Calu3 (cell line): ENCODE results near the gene TMEM72. TPM values are rescaled to one million over a fixed set of nuclear protein-coding genes. Genes with fewer than 3 reads are reported as not detected.

Experiments
- BruUV-seq: library from RNA; stranded (reverse); fragments of 400-500 nt; replicated peaks from 2 replicates; lab custom pipeline; 2021; lab: Mats Ljungman, UMichigan
- CTCF ChIA-PET: fragments of 300-600 bp; sonication (Branson Sonifier 250); formaldehyde crosslinking; loops from one replicate; lab custom pipeline; 2022; ENCODE audit warnings: antibody characterized with exemption; lab: Charles Lee
- DNase-seq: peaks from one replicate; pipeline ENCODE4 v3.0.0; 2022
- H3K27ac Mint-ChIP-seq: one replicate; pipeline ENCODE4 v1.8.0; 2022; ENCODE audit warnings: mixed read lengths; ENCODE audit not compliant: unreplicated experiment
- H3K27me3 Mint-ChIP-seq: one replicate; pipeline ENCODE4 v1.8.0; 2022; ENCODE audit warnings: mixed read lengths; ENCODE audit not compliant: unreplicated experiment
- H3K36me3 Mint-ChIP-seq: one replicate; pipeline ENCODE4 v1.8.0; 2022; ENCODE audit warnings: mild to moderate bottlenecking, moderate library complexity, mixed read lengths; ENCODE audit not compliant: insufficient read depth, unreplicated experiment
- H3K4me1 Mint-ChIP-seq: one replicate; pipeline ENCODE4 v1.8.0; 2022; ENCODE audit warnings: mild to moderate bottlenecking, low read depth, mixed read lengths; ENCODE audit not compliant: unreplicated experiment
- H3K4me3 Mint-ChIP-seq: one replicate; pipeline ENCODE4 v1.8.0; 2022; ENCODE audit warnings: mild to moderate bottlenecking, low read depth, moderate library complexity, mixed read lengths; ENCODE audit not compliant: unreplicated experiment
- H3K9me3 Mint-ChIP-seq: one replicate; pipeline ENCODE4 v1.8.0; 2022; ENCODE audit warnings: low read depth, mixed read lengths; ENCODE audit not compliant: unreplicated experiment
- CTCF ChIP-seq: fragments of 200-600 bp; IDR thresholded peaks from one replicate; pipeline ENCODE4 v1.8.0; 2022; ENCODE audit warnings: antibody characterized with exemption; ENCODE audit not compliant: unreplicated experiment
- intact Hi-C: fragments of 100-400 bp; cut with micrococcal nuclease; formaldehyde crosslinking; loops from one replicate; pipeline ENCODE4 v1.10.0; 2022; ENCODE audit not compliant: unreplicated experiment
- total RNA-seq: library from RNA; stranded (reverse); gene quantifications from 2 replicates; pipeline ENCODE4 v1.2.3, GENCODE V29; 2022

Gene TMEM72
- total RNA-seq, 1 experiment from 2014 or later = not detected

- DNase-seq = peak; percentile 25
- CTCF ChIA-PET = interaction anchor here (1.4 to 1.5 kb wide), 2 partner anchors 19 to 28 kb away, joined by 3 to 9 read pairs; no protein-coding TSS in a partner anchor
These were observed 36.4 kb downstream of the TMEM72 start for GRCh38 chr10:44947371-44948152.

GRCh38 chr10:44948642-44949041 lies 37.5 kb downstream of the TMEM72 start:
- no TSS peak for BruUV-seq
- Mint-ChIP-seq H3K27ac (no peak overlapping the region), H3K27me3 (no peaks in the 10 kb centered on the region), H3K36me3 (peaks cover 5% of the 10 kb centered on the region), H3K4me1 (peaks cover 27% of the 10 kb centered on the region), H3K4me3 (no peak overlapping the region), H3K9me3 (peaks cover 11% of the 10 kb centered on the region)
- CTCF ChIA-PET = interaction anchor here (1.4 kb wide), 1 partner anchor 27 kb away, joined by 9 read pairs; no protein-coding TSS in a partner anchor
- no peak for DNase-seq
- TF ChIP-seq CTCF = no peak
- intact Hi-C loops = no loop called here

More at GRCh38 chr10:44947371-44948152, 36.4 kb downstream of the TMEM72 start:
- Mint-ChIP-seq H3K27ac (no peak overlapping the region), H3K27me3 (no peaks in the 10 kb centered on the region), H3K9me3 (peaks cover 15% of the 10 kb centered on the region), H3K36me3 (peaks cover 5% of the 10 kb centered on the region), H3K4me1 (peaks cover 27% of the 10 kb centered on the region), H3K4me3 (no peak overlapping the region)
- no peak for TF ChIP-seq CTCF
- BruUV-seq = no TSS peak
- intact Hi-C loops = no loop called here

DNA sequence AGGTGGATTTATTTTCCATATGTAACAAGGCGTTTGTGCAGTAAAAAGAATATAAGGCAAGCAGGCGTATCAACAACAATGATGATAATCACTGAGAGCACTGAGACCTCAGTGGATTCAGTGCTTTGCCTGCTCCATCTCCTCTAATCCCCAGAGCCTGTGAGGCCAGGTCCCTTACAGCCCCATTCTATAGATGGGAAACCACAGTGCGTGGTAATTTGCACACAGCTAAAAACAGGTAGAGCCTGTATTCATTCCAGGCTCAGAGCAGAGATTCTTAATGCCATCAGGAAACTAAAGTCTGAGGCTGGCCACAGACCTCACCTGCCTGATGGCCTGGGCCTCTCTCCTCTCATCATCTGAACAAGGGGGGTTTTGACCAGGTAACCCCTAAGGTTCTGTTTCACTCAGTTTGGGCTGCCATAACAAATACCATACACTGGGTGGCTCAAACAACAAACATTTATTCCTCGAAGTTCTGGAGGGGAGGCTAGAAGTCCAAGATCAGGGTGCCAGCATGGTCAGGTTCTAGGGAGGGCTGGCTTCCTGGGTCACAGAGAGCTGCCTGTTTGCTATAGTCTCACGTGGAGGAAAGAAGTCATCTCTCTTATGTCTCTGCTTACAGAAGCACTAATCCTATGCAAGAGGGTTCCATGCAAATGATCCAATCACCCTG lies 38.1 kb downstream of the TMEM72 start:
- H3K9me3 Mint-ChIP-seq = peaks cover 8% of the 10 kb centered on the region
- no peak overlapping the region for H3K27ac Mint-ChIP-seq
- BruUV-seq = no TSS peak
- H3K4me1 Mint-ChIP-seq = peaks cover 27% of the 10 kb centered on the region
- H3K27me3 Mint-ChIP-seq = no peaks in the 10 kb centered on the region
- no peak for DNase-seq
- intact Hi-C loops = no loop called here
- peaks cover 5% of the 10 kb centered on the region for H3K36me3 Mint-ChIP-seq
- CTCF ChIA-PET = interaction anchor here (0.5 kb wide), 1 partner anchor 18 kb away, joined by 3 read pairs; no protein-coding TSS in a partner anchor
- H3K4me3 Mint-ChIP-seq = no peak overlapping the region
- no peak for TF ChIP-seq CTCF

DNA sequence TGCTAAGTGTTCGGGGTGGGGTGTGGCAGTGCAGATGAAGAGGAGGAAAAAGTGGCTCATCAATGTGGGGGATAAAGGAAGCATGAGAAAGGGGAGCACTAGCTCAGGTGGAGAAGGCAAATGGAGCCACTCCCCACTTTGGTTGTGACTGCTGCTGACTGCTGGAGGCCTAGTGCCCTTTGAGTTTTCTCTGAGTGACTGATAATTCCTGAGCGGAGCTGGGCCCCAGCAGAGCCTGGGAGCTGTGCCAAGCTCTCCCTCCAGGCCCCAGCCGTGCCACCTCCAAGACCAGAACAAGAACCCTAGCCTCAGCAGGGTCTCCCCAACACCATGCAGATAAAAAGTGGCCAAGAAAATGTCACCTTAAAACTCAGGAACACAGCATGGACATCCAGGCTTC lies 38.8 kb downstream of the TMEM72 start:
- H3K27ac Mint-ChIP-seq = no peak overlapping the region
- peaks cover 5% of the 10 kb centered on the region for H3K36me3 Mint-ChIP-seq
- TF ChIP-seq CTCF = no peak
- DNase-seq = no peak
- H3K27me3 Mint-ChIP-seq = no peaks in the 10 kb centered on the region
- H3K4me1 Mint-ChIP-seq = peaks cover 27% of the 10 kb centered on the region
- BruUV-seq = no TSS peak
- intact Hi-C loops = no loop called here
- H3K9me3 Mint-ChIP-seq = peaks cover 3% of the 10 kb centered on the region
- H3K4me3 Mint-ChIP-seq = no peak overlapping the region
- CTCF ChIA-PET = no interaction called here
